ENCODE results near the gene BAIAP3.

The BAIAP3 gene

DNA sequence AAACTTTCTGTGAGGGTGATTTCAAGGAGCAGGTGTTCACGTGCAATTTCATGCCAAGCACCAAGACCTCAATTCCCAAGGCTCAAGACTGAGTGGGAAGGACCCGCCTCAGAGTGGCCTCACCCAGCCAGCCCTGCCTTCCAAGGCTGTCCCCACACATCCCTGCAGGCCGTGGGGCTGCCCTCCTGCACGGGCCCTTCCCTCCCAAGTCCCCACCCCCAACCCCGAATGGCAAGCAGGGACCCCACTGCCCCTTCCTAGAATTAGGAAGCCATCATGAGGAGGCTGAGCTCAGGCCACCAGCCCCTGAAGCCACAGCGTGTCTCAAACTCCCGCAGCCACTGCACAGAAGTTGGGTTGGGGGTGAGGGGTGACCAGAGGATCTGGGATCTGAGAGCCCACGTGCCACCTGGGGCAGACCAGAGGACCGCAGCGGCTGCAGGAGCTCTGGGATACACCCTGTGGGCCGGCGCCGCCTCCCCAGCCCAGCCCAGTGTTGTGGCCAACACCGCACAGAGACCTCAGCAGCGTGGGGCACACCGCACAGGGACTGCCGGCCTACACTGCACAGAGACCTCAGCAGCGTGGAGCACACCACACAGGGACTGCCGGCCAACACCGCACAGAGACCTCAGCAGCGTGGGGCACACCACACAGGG is 39.0 kb downstream of the BAIAP3 start:
- TF ChIP-seq, protein P1, sequence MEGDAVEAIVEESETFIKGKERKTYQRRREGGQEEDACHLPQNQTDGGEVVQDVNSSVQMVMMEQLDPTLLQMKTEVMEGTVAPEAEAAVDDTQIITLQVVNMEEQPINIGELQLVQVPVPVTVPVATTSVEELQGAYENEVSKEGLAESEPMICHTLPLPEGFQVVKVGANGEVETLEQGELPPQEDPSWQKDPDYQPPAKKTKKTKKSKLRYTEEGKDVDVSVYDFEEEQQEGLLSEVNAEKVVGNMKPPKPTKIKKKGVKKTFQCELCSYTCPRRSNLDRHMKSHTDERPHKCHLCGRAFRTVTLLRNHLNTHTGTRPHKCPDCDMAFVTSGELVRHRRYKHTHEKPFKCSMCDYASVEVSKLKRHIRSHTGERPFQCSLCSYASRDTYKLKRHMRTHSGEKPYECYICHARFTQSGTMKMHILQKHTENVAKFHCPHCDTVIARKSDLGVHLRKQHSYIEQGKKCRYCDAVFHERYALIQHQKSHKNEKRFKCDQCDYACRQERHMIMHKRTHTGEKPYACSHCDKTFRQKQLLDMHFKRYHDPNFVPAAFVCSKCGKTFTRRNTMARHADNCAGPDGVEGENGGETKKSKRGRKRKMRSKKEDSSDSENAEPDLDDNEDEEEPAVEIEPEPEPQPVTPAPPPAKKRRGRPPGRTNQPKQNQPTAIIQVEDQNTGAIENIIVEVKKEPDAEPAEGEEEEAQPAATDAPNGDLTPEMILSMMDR (IDR thresholded peaks at IDR 0.05), result no peak

DNA sequence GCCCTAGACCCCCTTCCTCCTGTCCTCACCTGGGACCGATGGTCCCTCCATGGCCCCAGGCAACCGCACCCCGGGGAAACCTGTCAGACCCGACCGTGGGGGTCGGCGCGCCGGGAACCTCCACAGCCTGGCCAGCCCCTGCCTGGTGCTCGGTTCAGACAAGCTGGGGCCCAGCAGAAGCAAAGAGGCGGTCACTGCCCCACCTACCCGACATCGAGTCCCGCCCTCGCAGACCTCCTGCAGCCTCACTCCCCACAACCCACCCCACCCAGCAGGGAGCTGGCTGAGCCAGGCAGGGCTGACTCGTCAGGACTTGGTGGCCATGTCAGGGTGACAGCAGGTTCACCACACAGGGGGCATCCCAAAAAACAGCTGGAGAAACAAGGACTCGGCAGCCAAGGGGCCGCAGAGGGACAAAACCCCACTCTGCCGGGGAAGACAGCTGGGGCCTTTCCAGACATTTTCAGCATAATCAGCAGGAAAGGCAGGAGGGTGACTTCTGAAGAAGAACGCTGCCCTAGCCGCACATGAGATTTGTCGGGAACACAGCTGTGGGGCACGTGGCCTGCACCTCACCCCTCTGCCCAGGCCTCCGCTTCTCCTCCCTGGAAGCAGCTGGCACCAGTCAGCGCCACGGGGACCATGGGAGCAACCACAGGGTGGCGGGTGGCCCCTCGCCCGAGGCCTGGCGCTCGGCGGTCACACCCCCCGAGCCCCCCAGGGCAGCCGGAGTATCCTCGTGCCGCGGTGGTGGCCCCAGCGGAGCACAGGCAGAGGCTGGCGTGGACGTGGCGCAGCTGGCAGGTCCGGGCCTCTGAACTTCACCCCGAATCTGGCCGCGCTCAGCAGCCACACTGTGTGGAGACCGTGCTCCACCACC is 41.2 kb downstream of the BAIAP3 start:
- TF ChIP-seq, protein P1 (IDR thresholded peaks at IDR 0.05), result no peak

DNA sequence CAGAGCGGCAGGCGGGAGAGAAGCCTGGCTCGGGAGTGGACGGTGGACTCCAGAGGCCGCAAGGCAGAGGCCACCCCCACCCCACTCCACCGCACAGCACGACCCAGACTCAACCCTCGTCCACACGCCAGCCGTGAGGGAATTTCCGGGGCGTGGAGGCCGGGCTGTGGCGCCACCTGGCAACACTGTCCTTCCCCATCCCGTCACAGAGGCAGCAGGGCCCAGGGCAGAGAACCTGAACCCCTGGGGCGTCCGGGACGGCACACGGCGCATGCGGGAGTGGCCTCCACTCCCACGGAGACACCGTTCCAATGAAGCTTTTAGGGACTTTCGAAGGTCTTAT is 41.8 kb downstream of the BAIAP3 start:
- TF ChIP-seq, protein P1 (IDR thresholded peaks at IDR 0.05), result no peak

DNA sequence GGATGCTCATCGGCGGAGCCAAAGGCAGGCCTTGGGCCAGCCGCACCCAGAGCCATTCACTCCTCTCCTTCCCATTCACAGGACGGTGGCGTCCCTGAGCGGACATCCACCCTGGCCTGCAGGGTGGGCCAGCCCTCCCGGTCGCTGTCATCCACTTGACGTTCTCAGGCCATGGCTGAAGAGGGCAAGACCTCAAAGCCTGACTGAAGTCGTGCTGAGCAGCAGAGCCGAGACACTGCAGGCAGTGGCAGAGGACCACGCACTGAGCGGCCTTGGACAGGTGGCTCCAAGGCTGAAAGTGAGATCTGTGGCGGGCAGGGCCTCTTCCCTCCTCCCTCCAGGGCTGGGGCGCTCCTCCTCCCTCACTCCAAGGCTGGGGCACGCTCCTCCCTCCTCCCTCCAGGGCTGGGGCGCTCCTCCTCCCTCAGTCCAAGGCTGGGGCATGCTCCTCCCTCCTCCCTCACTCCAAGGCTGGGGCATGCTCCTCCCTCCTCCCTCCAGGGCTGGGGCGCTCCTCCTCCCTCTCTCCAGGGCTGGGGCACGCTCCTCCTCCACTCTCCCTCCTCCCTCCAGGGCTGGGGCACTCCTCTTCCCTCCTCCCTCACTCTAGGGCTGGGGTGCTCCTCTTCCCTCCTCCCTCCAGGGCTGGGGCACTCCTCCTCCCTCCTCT is 42.4 kb downstream of the BAIAP3 start:
- TF ChIP-seq, protein P1 (IDR thresholded peaks at IDR 0.05), result no peak

DNA sequence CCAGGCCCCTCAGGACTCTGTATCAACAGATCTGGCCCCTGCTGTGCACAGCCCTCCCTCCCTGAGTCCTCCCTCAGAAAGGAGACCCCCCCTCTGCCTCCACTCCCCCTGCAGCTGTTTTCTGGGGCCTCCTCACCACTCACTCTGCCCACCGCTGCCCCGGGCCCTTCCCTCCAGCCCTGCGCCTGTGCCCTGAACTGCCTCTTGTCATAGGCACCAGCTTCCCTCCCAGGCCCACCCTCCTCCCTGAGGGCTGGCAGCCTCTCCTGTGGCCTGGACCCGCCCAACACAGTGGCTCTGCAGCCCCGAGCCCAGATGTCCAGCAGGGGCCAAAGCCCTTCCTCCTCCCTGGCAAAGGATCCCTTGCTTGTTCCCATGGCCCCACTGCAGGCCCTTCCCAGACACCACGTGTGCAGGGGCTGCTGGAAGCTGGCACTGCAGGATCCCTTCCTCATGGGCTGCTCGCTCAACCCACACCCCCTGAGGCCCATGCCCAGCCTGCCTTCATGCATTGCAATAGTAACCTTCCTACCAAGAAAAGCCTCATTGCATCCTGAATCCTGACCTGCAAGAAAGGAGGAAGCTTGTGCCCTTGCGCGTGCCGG is 44.1 kb downstream of the BAIAP3 start:
- TF ChIP-seq, protein P1 (IDR thresholded peaks at IDR 0.05), result no peak

DNA sequence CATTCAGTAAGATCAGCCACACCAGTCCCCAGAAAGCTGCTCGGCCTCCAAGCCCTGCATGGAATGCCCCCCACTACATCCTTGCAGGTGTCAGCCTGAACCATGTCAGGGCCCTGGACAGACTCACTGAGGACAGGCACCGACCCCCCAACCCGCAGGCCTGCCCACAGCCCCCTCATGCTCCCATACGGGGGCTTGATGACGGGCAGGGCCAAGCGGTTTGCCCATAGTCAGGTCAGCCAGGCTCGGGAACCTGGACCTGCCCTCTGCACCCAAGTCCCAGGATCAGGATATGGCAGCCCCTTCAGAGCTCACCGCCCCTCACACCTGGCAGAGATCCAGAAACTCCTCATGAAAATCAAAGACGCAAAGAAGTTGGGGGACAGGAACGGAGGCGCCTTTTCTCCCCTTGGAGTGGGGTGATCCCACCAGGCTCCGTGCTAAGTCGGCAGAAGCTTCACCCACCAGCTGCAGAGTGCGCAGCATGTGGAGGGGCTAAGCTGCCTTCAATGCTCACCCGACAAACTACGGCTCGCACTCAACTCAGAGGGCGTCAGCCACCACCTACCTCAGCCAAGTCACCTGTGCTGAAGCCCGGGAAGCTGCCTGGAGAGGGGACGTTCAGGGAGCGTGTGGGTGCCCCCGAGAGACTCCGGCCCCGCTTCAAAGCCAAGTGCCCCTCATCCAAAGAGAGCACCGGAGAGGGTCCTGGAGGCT is 44.8 kb downstream of the BAIAP3 start:
- TF ChIP-seq, protein P1 (IDR thresholded peaks at IDR 0.05), result no peak

DNA sequence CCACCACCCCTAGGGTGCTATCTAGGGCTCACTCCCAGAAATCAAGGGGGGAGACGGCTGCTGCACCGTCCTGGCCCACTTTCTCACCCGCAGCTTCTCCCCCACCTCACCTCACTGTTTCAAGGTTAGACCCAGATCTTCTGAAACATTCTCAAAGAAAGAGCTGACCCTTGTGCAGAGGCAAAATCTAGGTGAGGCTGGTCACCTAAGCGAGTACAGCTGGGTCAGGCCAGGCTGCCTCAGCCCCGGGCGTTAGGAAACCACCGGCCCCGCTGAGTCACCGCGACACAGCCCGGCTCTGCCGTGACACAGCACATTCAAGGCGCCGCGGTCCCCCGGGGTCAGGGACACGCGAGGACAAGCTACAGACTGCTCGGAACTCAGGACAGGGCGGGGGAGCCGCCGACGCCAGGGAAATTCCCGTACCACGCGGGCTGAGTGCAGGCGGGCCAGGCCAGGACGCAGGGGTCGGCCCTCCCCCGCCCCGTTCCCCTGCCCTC is 45.4 kb downstream of the BAIAP3 start:
- TF ChIP-seq, protein P1 (IDR thresholded peaks at IDR 0.05), result no peak
